Limb (tissue), 2 donors: Measurements from ENCODE around the gene TMEM132D.
A peak's percentile ranks its signal among the peaks of the same experiment; 100 is the strongest.
"Not testable (repeated sequence)": the region's sequence is repeated elsewhere in the genome, so short reads cannot be mapped to it uniquely, and the experiment has no call there.

Experiments
- DNase-seq, 2 donors: peaks; one replicate each; pipeline ENCODE4 v3.0.0-alpha.2; 2016; ENCODE audit errors: extremely low spot score in 2 of 2

Gene TMEM132D

GRCh38 chr12:129903956-129904829 is at the start of gene TMEM132D:
Gene TMEM132D, minus strand, starts transcription at chr12:129904025.
- DNase-seq = peak in 1 of 2 donors; percentile 66

GRCh38 chr12:129949651-129950050 is 45.8 kb upstream of the TMEM132D start:
- no peak for DNase-seq

DNA sequence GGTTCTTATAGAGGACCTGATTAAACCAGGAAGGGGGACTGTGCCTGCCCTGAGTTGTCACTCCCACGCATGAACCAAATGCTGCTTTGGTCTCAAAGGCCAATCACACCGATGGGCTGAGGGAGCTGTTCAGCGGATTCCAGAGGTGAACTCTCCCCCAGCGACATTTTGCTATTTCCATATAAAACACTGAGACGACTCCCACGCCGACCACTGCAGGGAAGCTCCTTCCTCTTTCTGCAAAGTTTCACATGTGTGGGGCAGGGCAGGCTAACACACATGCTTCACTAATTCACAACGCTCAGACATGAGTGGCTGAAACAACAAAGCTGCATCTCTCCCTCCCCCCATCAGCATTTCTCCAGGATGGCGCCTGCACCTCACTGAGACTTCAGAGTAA is 37.8 kb upstream of the TMEM132D start:
- no peak for DNase-seq

- no peak for DNase-seq
Observed at GRCh38 chr12:129938089-129938488, 34.3 kb upstream of the TMEM132D start.

DNA sequence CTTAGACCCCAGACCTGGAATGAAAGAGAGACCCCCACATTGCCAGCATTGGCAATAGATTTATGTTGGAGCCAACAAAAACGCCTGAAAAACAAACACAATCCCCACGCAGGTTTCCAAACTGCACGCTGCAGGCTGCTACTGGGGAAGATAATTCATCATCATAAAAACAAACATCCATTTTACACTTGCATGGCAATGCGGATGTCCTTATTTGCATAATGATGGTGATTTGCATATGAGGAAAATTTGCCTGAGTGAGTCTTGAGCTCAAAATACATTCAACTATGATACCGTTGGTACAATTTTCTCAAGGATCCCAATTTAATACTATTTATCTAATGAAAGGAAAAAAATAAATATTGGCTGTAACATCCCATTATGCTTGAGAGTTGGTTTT is 33.6 kb upstream of the TMEM132D start:
- no peak for DNase-seq

DNA sequence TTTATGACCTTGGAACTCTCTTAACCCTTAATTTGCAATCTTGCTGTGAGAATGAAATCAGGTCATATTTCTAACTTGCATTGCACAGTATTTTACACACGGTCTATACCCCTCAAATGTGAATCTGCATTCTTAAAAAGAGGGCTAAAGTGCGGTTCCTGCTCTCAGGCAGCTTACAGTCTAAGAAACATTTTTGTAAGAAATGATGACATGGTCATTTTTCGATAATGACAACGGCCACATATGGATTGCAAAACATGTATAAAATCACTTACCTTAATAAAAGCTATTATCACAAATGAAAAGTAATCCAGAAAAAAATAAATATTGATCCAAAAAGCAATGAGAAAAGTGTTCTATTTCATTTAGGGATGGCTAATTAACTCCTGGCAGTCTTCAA is 24.8 kb upstream of the TMEM132D start:
- DNase-seq = no peak

DNA sequence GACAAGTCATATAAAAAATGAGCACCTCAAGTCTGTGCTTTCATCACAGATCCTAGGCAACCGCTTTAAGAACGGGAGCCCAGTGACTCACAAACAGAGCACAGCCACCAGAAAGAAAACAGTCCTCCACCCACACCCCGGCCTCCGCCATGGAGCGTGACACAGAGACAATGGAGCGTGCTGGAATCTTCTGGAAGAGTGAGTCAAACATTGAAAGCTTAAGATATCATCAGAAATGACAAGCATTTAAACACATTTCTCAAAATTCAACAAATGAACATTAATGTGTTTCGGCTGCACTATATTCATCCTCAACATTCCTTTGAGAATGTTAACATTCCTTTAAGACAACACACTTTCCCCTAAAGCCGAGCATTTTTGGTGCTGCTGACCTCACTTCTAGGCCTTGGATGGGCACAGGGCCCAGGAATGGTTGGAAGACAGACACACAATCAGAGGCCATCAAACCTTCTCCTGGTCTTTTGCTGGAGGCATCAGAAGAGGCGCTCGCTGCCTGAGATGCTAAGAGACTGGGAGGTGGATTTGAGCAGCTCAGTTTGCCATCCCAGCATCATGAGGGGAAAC is 23.6 kb upstream of the TMEM132D start:
- DNase-seq = no peak

- DNase-seq = peak; percentile 72 to 83
Observed at GRCh38 chr12:129911428-129912049, 7.7 kb upstream of the TMEM132D start.

DNA sequence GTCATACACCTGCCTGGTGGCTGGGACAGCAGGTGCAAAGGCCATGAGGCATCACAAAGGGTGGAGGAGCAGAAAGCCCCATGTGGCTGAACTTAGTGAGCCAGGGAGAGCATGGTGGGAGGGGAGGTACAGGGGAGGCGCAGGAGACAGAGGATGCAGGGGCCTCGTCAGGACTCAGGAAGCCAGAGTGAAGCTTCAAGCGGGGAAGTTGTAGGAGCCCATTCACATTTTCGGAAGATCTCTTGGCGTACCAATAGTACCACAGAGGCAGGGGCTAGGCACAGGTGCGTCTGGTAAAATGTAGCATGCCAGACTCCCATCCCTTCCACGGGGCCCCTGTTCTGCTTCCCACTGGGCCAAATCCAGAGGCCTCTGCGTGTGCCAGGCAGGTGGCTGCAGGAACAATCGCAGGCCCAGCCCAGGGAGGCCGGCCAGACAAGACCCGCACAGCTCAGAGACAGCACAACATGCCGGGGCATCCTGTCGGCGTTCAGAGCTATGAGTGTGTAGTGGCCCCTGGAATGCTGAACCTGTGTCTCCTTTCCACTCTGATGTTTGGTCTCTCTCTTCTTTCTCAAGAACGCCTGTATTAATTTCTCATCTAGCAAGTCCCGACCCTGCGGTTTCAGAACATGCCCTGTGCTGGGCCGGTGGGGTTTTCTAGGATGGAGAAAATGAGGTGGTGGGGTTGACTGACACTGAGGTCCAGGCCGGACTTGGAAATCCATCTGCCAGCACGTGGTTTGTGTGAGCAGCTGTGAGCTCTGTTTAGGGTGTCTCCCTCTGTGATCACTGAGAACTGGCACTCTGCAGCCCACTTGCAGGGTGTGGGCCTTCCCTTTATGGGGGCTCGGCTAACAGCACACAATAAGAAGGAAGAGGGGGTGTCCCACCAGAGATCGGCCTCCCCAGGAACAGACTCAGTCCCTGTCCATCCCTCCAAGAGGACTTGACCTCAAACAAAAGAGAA is 5.5 kb upstream of the TMEM132D start:
- no peak for DNase-seq

DNA sequence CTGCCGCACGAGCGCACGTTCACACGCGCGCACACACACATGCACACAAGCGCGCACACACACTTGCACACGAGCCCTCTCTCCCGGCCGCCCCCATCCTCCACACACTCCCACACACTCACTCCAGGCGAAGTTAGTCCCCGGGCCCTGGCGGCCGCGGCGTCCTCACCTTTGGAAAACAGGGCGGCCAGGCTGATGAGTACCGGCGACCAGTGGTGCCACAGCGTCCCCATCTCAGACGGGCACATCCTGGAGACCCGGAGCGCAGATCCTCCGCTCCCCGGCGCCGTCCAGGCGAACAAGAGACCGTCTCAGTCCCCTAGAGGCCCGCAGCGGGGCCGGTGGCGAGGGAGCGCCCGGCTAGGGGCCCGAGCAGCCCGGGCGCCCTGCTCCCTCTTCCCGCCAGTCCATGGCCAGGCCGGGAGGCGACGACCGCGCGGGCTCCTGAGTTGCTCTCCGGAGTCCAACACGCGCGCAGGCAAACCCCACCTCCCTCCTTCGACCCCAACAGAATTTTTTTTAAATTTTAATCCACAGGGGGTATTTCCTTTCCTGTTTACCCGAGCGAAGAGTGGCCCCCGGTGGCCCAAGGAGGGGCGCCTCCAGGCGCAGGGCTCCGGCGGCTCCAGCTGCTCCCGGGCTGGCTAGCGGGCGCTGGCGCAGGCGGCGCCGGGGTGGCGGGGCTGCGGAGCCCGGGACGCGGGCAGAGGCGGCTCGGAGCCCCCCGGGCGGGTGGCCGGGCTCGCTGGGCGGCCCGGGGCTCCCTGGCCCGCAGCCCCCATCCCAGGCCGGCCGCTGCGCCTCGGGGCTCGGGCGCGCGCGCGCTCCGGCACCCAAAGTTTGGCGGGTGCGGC is 506 bp downstream of the TMEM132D start:
- DNase-seq = peak in 1 of 2 donors; percentile 48

GRCh38 chr12:129902371-129903091 is 1.3 kb downstream of the TMEM132D start:
- DNase-seq = no peak

- no peak for DNase-seq
Observed at GRCh38 chr12:129901254-129901653, 2.6 kb downstream of the TMEM132D start.

DNA sequence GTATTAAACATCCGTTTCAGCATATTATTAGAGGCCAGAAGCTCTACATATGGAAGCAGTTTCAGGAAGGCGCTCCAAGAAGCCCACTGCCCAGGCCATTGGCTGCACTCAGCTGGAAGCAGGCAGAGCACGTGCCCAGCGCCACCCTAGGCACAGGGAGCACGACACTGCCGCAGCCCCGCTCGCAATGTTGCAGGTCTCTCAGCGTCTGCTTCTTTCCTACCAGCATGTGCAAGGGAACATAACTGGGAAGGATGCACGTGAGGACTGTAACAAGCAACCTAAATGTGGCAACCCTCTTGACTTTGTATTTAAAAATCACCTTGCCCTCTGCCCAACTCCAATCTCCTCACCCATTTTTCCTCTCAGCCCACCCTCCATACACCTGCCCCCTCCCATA is 3.5 kb downstream of the TMEM132D start:
- DNase-seq = no peak

GRCh38 chr12:129899045-129899444 is 4.8 kb downstream of the TMEM132D start:
- DNase-seq = not testable (repeated sequence)

GRCh38 chr12:129893691-129894090 is 10.1 kb downstream of the TMEM132D start:
- no peak for DNase-seq

DNA sequence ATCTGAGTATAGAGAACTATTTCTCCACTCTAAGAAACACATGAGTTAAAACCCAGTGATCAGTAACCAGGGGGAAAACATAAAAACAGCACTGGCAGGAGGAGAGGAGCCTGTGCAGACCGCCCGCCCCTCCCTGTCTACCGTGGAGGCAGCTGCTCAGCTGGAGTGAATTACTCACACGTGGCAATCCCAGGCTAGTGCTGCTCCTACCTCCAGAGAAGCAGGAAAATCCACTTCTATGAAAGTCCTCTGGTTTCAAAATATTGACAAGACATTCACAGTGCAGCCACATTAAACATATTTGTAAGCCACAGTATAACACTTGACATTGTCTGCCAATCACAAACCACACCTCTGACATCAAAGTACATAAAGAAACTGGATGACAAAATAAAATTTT is 16.7 kb downstream of the TMEM132D start:
- peak in 1 of 2 donors; percentile 8 for DNase-seq

DNA sequence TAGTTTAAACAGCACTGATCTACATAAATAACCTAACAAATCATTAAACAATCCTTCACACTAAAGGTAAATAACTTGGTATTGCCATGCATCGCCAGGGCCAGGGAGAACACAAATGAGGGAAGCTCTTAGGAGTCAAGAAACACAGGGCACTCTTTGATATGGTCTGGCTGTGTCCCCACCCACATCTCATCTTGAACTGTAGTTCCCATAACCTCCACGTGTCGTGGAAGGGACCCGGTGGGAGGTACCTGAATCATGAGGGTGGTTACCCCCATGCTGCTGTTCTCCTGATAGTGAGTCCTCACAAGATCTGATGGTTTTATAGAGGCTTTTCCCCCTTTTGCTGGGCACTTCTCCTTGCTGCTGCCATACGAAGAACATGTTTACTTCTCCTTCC is 17.3 kb downstream of the TMEM132D start:
- DNase-seq = no peak

DNA sequence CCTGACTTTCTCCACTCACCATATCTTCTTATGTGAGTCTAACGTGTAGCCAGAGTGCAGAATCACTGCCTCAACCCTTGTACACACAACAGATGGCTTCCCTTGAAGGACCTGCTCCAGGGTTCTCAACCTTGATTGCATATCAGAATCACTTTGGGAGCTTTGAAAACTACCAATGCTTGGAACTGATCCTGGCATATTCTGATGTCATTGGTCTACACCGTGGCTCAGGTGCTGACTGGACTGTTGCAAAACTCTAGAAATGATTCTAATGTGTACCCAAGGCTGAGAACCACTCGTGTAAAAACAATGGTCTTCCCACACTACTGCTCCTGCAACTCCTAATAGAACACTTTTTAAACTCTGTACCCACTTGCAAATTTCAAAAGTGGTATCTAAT is 18.5 kb downstream of the TMEM132D start:
- no peak for DNase-seq

DNA sequence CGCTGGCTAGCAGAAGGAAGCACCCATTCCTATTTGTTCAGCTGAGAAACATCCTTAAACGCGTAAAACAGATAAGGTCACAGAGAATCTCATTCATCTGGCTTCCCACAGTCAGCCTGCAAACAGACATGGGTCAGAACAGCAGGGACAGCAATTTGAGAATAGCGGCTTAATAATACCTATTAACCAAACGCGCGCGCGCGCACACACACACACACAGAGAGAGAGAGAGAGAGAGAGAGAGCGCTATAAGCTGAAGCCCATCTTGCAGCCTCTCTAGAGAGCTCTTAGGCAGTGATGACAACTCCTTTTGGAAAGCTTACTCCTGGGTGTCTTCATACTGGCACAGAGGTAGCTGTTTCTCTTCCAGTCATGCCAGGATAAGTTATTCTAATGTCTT is 26.4 kb downstream of the TMEM132D start:
- DNase-seq = peak in 1 of 2 donors; percentile 40

DNA sequence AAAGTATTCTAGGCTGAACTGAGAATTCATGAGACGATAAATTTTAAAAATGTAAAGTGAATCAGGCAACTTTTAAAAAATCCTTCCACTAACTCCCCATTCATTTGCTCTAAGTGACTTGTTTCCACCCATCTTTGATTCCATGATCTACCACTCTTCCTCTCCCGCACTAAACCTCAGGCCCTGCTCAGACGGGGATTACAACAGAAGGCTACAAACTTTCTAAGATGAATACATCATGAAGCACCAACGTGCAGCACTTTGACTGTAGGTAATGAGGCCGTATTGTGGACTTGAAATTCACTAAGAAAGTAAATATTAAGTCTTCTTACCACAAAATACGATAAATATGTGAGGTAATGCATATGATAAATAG is 30.0 kb downstream of the TMEM132D start:
- DNase-seq = no peak
